HL-60 (cell line): ENCODE data around the gene EVI5L.

Experiments
- GABPA ChIP-seq: IDR thresholded peaks from 2 replicates; pipeline ENCODE4 v1.6.1; 2012; ENCODE audit warnings: low read depth
- POLR2AphosphoS5 ChIP-seq: IDR thresholded peaks from 2 replicates; pipeline ENCODE4 v1.6.1; 2012; ENCODE audit warnings: low read depth
- SPI1 ChIP-seq: IDR thresholded peaks from 2 replicates; pipeline ENCODE4 v1.6.1; 2012; ENCODE audit warnings: low read depth, mild to moderate bottlenecking, borderline replicate concordance
- TF ChIP-seq, protein P1 (sequence below): IDR thresholded peaks from one replicate; pipeline ENCODE4 v1.5.1; 2011; ENCODE audit warnings: low read length, control low read depth, inconsistent platforms; ENCODE audit not compliant: insufficient read depth
- TF ChIP-seq, protein P2 (sequence below): IDR thresholded peaks from 2 replicates; pipeline ENCODE4 v1.6.1; 2012; ENCODE audit warnings: low read depth; ENCODE audit not compliant: insufficient replicate concordance

DNA sequence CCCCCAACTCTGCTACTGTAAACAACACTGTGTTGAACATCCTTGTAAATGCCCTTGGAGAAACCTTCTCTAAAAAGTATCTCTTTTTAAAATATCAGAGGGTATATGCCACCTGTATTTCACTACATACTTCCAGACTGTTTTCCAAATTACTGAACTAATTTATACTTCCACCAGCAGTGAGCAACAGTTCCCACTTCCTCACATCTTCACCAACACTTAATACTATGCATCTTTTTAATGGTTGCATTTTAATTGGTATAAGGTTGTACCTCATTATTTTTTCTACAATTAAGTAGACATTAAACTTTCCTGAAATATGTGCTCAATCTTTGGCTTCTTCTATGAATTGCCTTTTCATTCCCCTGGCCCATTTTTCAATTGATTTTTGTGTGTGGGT lies 45.2 kb upstream of the EVI5L start:
- TF ChIP-seq, protein P1, sequence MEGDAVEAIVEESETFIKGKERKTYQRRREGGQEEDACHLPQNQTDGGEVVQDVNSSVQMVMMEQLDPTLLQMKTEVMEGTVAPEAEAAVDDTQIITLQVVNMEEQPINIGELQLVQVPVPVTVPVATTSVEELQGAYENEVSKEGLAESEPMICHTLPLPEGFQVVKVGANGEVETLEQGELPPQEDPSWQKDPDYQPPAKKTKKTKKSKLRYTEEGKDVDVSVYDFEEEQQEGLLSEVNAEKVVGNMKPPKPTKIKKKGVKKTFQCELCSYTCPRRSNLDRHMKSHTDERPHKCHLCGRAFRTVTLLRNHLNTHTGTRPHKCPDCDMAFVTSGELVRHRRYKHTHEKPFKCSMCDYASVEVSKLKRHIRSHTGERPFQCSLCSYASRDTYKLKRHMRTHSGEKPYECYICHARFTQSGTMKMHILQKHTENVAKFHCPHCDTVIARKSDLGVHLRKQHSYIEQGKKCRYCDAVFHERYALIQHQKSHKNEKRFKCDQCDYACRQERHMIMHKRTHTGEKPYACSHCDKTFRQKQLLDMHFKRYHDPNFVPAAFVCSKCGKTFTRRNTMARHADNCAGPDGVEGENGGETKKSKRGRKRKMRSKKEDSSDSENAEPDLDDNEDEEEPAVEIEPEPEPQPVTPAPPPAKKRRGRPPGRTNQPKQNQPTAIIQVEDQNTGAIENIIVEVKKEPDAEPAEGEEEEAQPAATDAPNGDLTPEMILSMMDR: no peak
- TF ChIP-seq POLR2AphosphoS5 (no peak), GABPA (no peak), SPI1 (no peak)
- TF ChIP-seq, protein P2, sequence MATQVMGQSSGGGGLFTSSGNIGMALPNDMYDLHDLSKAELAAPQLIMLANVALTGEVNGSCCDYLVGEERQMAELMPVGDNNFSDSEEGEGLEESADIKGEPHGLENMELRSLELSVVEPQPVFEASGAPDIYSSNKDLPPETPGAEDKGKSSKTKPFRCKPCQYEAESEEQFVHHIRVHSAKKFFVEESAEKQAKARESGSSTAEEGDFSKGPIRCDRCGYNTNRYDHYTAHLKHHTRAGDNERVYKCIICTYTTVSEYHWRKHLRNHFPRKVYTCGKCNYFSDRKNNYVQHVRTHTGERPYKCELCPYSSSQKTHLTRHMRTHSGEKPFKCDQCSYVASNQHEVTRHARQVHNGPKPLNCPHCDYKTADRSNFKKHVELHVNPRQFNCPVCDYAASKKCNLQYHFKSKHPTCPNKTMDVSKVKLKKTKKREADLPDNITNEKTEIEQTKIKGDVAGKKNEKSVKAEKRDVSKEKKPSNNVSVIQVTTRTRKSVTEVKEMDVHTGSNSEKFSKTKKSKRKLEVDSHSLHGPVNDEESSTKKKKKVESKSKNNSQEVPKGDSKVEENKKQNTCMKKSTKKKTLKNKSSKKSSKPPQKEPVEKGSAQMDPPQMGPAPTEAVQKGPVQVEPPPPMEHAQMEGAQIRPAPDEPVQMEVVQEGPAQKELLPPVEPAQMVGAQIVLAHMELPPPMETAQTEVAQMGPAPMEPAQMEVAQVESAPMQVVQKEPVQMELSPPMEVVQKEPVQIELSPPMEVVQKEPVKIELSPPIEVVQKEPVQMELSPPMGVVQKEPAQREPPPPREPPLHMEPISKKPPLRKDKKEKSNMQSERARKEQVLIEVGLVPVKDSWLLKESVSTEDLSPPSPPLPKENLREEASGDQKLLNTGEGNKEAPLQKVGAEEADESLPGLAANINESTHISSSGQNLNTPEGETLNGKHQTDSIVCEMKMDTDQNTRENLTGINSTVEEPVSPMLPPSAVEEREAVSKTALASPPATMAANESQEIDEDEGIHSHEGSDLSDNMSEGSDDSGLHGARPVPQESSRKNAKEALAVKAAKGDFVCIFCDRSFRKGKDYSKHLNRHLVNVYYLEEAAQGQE: no peak
